Measurements from ENCODE around the gene TPRX2. TPM values are rescaled to one million over a fixed set of nuclear protein-coding genes. Genes with fewer than 3 reads are reported as not detected.
A peak's percentile ranks its signal among the peaks of the same experiment; 100 is the strongest.

Gene TPRX2
- total RNA-seq, 6 experiments from 2014 or later: not detected

DNA sequence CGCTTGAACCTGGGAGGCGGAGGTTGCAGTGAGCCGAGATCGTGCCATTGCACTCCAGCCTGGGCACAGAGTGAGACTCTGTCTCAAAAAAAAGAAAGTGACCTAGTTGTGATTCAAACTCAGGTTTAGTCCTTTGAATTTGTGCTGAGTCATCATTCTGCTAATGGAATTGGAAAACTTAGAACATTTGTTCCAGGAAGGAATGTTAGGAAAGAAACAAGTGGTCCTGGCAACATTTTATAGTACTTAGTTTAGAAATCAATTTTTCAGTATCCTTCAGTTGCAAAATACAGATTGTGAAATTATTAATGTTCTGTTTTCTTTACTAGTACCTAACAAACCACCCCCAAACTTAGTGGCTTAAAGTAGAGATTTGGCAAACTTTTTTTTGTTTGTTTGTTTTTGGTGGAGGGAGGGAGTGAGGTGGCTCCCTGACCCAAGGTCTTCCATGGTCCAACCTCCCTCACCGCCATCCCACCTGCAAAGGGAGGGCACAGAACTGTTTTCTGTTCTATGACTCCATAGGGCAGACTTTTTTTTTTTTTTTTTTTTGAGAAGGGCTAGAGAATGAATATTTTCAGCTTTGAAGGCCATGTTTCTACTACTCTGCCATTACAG, 36.2 kb downstream of the TPRX2 start:
- H3K36me3 ChIP-seq: no peaks in the 10 kb centered on the region
- peak; percentile 38 to 72 (median 56) for ATAC-seq
- no peak overlapping the region for H3K4me3 ChIP-seq
- no peaks in the 10 kb centered on the region for H3K27me3 ChIP-seq
- peak overlapping the region; percentile 60 to 93 (median 92) for H3K27ac ChIP-seq
- peak; percentile 48 to 83 (median 82) for DNase-seq
- no peaks in the 10 kb centered on the region for H3K9me3 ChIP-seq
- intact Hi-C loops (cut with DNase I): no loop called here
- 36% methylated on average over 5 of the region's 5 CpGs for WGBS (ENCODE audit: insufficient coverage, low coverage, low lambda C conversion rate, missing lambda C conversion rate)
- peak; percentile 40 for TF ChIP-seq POLR2A (IDR thresholded peaks at IDR 0.05)
- TF ChIP-seq, protein P1, sequence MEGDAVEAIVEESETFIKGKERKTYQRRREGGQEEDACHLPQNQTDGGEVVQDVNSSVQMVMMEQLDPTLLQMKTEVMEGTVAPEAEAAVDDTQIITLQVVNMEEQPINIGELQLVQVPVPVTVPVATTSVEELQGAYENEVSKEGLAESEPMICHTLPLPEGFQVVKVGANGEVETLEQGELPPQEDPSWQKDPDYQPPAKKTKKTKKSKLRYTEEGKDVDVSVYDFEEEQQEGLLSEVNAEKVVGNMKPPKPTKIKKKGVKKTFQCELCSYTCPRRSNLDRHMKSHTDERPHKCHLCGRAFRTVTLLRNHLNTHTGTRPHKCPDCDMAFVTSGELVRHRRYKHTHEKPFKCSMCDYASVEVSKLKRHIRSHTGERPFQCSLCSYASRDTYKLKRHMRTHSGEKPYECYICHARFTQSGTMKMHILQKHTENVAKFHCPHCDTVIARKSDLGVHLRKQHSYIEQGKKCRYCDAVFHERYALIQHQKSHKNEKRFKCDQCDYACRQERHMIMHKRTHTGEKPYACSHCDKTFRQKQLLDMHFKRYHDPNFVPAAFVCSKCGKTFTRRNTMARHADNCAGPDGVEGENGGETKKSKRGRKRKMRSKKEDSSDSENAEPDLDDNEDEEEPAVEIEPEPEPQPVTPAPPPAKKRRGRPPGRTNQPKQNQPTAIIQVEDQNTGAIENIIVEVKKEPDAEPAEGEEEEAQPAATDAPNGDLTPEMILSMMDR (IDR thresholded peaks at IDR 0.05): no peak
- peaks cover 0 to 49% (median 18%) of the 10 kb centered on the region in 4 donors for H3K4me1 ChIP-seq

DNA sequence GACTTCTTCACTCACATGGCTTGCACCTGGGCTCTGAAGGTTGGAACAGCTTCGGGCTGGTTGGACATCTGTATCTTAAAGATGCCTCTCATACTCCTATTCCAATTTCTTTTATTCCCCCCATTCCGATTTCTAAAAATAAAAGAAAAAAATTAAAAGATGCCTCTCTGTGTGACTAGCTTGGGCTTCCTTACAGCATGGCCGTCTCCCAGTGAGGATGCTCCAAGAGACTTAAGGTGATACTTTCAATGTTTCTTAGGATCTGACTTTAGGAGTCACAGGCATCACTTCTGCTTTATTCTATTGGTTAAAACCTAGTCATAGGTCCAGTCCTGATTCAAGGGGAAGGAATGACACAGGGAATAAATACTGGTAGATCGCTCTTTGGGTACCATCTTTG, 37.0 kb downstream of the TPRX2 start:
- peaks cover 0 to 43% (median 16%) of the 10 kb centered on the region in 4 donors for H3K4me1 ChIP-seq
- TF ChIP-seq, protein P1 (IDR thresholded peaks at IDR 0.05): no peak
- TF ChIP-seq POLR2A (IDR thresholded peaks at IDR 0.05): no peak
- peak overlapping the region in 2 of 3 donors; percentile 86 to 93 for H3K27ac ChIP-seq
- H3K27me3 ChIP-seq: no peaks in the 10 kb centered on the region
- ATAC-seq: no peak
- no peak overlapping the region for H3K4me3 ChIP-seq
- no peaks in the 10 kb centered on the region for H3K9me3 ChIP-seq
- DNase-seq: peak in 1 of 3 donors; percentile 24
- no peaks in the 10 kb centered on the region for H3K36me3 ChIP-seq
- intact Hi-C loops (cut with DNase I): no loop called here
- WGBS (ENCODE audit: insufficient coverage, low coverage, low lambda C conversion rate, missing lambda C conversion rate): 75% methylated on average over 4 of the region's 4 CpGs

DNA sequence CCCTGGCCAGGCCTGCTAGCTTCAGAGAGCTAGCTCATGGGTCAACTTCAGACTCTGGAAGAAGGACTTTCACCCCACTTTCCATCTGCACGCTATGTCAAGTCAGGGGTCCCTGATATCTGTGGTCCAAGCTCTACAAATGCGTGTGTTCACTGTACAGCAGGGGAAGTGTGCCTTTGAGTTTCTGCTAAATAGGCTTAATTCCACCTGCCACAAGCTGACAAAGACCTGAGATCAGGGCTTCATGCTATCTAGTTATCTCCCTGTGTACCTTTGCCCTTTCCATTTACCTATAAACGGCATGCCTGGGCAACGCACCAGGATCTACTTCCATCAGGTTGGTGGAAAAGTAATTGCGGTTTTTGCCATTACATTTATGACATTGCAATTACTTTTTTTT, 37.7 kb downstream of the TPRX2 start:
- no peak for TF ChIP-seq POLR2A (IDR thresholded peaks at IDR 0.05)
- TF ChIP-seq, protein P1 (IDR thresholded peaks at IDR 0.05): no peak
- Histone ChIP-seq H3K27me3 (no peaks in the 10 kb centered on the region), H3K36me3 (no peaks in the 10 kb centered on the region), H3K9me3 (no peaks in the 10 kb centered on the region), H3K4me3 (no peak overlapping the region), H3K4me1 (peaks cover 0 to 36% (median 12%) of the 10 kb centered on the region in 4 donors), H3K27ac (peak overlapping the region; percentile 1 to 93 (median 86))
- peak; percentile 63 to 72 (median 72) for DNase-seq
- intact Hi-C loops (cut with DNase I): no loop called here
- peak; percentile 20 to 41 (median 28) for ATAC-seq
- WGBS (ENCODE audit: insufficient coverage, low coverage, low lambda C conversion rate, missing lambda C conversion rate): 31% methylated on average over 5 of the region's 5 CpGs

DNA sequence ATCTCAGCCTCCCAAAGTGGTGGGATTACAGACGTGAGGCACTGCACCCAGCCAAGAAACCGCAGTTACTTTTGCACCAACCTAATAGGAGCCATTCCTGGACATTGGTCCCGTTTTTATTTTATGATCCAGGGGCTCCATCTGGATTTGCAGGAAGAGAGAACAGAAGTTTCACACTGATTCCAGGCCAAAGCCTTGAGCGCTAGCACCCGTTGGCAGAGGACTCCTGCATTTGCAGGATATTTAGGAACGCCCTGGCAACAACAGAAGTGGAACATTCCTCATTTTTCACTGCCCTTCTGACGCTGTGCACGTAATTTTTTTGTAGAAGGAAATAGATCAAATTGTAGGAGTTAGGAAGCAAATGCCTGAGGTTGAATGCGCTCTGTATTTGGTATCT, 38.8 kb downstream of the TPRX2 start:
- Histone ChIP-seq H3K36me3 (no peaks in the 10 kb centered on the region), H3K4me3 (no peak overlapping the region), H3K27ac (peak overlapping the region in 1 of 3 donors; percentile 93), H3K9me3 (no peaks in the 10 kb centered on the region), H3K27me3 (no peaks in the 10 kb centered on the region), H3K4me1 (peaks cover 0 to 35% (median 12%) of the 10 kb centered on the region in 4 donors)
- DNase-seq (peak in 1 of 3 donors; percentile 26), ATAC-seq (no peak)
- 53% methylated on average over 9 of the region's 9 CpGs for WGBS (ENCODE audit: insufficient coverage, low coverage, low lambda C conversion rate, missing lambda C conversion rate)
- intact Hi-C loops (cut with DNase I): no loop called here
- TF ChIP-seq, protein P1 (IDR thresholded peaks at IDR 0.05): no peak
- TF ChIP-seq POLR2A (IDR thresholded peaks at IDR 0.05): no peak
